ENCODE data around the gene SPATA32. TPM values are rescaled to one million over a fixed set of nuclear protein-coding genes. Genes with fewer than 3 reads are reported as not detected.
A peak's percentile ranks its signal among the peaks of the same experiment; 100 is the strongest.

Gene SPATA32
- polyA plus RNA-seq, 2 of the 4 experiments (the other 2 are of a cell fraction): 0.05 to 0.21 TPM

GRCh38 chr17:45292696-45293412 is 31.0 kb upstream of the SPATA32 start:
- Histone ChIP-seq H3K27ac (peak overlapping the region; percentile 90 to 92), H3K4me3 (0 out of 3 replicates have a peak overlapping the region, but pooled peaks have one; percentile 8), H3K9me3 (no peaks in the 10 kb centered on the region), H3K4me2 (peak overlapping the region; percentile 77), H3K4me1 (peaks cover 86% of the 10 kb centered on the region)
- TF ChIP-seq, protein P1, sequence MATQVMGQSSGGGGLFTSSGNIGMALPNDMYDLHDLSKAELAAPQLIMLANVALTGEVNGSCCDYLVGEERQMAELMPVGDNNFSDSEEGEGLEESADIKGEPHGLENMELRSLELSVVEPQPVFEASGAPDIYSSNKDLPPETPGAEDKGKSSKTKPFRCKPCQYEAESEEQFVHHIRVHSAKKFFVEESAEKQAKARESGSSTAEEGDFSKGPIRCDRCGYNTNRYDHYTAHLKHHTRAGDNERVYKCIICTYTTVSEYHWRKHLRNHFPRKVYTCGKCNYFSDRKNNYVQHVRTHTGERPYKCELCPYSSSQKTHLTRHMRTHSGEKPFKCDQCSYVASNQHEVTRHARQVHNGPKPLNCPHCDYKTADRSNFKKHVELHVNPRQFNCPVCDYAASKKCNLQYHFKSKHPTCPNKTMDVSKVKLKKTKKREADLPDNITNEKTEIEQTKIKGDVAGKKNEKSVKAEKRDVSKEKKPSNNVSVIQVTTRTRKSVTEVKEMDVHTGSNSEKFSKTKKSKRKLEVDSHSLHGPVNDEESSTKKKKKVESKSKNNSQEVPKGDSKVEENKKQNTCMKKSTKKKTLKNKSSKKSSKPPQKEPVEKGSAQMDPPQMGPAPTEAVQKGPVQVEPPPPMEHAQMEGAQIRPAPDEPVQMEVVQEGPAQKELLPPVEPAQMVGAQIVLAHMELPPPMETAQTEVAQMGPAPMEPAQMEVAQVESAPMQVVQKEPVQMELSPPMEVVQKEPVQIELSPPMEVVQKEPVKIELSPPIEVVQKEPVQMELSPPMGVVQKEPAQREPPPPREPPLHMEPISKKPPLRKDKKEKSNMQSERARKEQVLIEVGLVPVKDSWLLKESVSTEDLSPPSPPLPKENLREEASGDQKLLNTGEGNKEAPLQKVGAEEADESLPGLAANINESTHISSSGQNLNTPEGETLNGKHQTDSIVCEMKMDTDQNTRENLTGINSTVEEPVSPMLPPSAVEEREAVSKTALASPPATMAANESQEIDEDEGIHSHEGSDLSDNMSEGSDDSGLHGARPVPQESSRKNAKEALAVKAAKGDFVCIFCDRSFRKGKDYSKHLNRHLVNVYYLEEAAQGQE (IDR thresholded peaks at IDR 0.05): 0 out of 2 replicates have a peak, but pooled peaks have one; percentile 10
- TF ChIP-seq EHF (CRISPR knock-in tag; IDR thresholded peaks at IDR 0.05) (0 out of 2 replicates have a peak, but pooled peaks have one; percentile 51), HOXA7 (CRISPR knock-in tag; IDR thresholded peaks at IDR 0.05) (0 out of 2 replicates have a peak, but pooled peaks have one; percentile 20), FOSB (CRISPR knock-in tag; IDR thresholded peaks at IDR 0.05) (no peak), ZSCAN20 (CRISPR knock-in tag; IDR thresholded peaks at IDR 0.05) (no peak), ZC3H11A (IDR thresholded peaks at IDR 0.05) (no peak; the same call in 1 of the 2 replicates)
- TF ChIP-seq, protein P2, sequence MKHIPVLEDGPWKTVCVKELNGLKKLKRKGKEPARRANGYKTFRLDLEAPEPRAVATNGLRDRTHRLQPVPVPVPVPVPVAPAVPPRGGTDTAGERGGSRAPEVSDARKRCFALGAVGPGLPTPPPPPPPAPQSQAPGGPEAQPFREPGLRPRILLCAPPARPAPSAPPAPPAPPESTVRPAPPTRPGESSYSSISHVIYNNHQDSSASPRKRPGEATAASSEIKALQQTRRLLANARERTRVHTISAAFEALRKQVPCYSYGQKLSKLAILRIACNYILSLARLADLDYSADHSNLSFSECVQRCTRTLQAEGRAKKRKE (CRISPR knock-in tag; IDR thresholded peaks at IDR 0.05; ENCODE audit: low read depth): peak; percentile 63; the same call in 1 of the 2 replicates
- CTCF ChIA-PET: interaction anchor here (0.9 to 34.8 kb wide), 27 partner anchors 8 to 158 kb away, joined by 3 to 1120 read pairs (median 7); partner anchors contain the start of genes ACBD4, HEXIM1 and MAP3K14
- DNase-seq (ENCODE audit: low read depth in 1 of 2, low spot score in 1 of 2): no peak
- FAIRE-seq: no peak
- ATAC-seq: peak in 1 of 2 experiments; percentile 19; a peak in 3 of 6 replicates
- 65% methylated on average over 12 of the region's 12 CpGs for WGBS (ENCODE audit: missing lambda C conversion rate)
- POLR2A ChIA-PET: interaction anchor here (0.7 to 3.7 kb wide), 8 partner anchors 9 to 78 kb away, joined by 3 to 26 read pairs (median 5); partner anchors contain the start of gene MAP3K14

GRCh38 chr17:45291171-45291805 is 29.4 kb upstream of the SPATA32 start:
- Histone ChIP-seq H3K4me2 (peak overlapping the region; percentile 77), H3K4me3 (no peak overlapping the region), H3K9me3 (no peaks in the 10 kb centered on the region), H3K4me1 (peaks cover 74% of the 10 kb centered on the region), H3K27ac (peak overlapping the region; percentile 90 to 92)
- DNase-seq (ENCODE audit: low read depth in 1 of 2, low spot score in 1 of 2) (no peak), FAIRE-seq (peak; percentile 51), ATAC-seq (no peak)
- ChIA-PET POLR2A (interaction anchor here (3.7 kb wide), 1 partner anchor 80 kb away, joined by 26 read pairs; no protein-coding TSS in a partner anchor), CTCF (interaction anchor here (0.8 to 34.8 kb wide), 13 partner anchors 7 to 142 kb away, joined by 3 to 1120 read pairs (median 9); partner anchors contain the start of genes HEXIM1 and MAP3K14)
- no peak for TF ChIP-seq NPAS2 (CRISPR knock-in tag; IDR thresholded peaks at IDR 0.05; ENCODE audit: borderline replicate concordance)
- no peak for TF ChIP-seq HOXA7 (CRISPR knock-in tag; IDR thresholded peaks at IDR 0.05)
- TF ChIP-seq EP300 (IDR thresholded peaks at IDR 0.05): no peak
- TF ChIP-seq JUN (IDR thresholded peaks at IDR 0.05): no peak
- no peak for TF ChIP-seq SREBF2 (IDR thresholded peaks at IDR 0.05)
- TF ChIP-seq, protein P2 (CRISPR knock-in tag; IDR thresholded peaks at IDR 0.05; ENCODE audit: low read depth): no peak
- TF ChIP-seq EHF (CRISPR knock-in tag; IDR thresholded peaks at IDR 0.05): no peak
- TF ChIP-seq HES2 (IDR thresholded peaks at IDR 0.05): no peak
- TF ChIP-seq PBX3 (IDR thresholded peaks at IDR 0.05): no peak
- no peak for TF ChIP-seq BHLHE40 (IDR thresholded peaks at IDR 0.05; ENCODE audit: low read depth, low read length)
- no peak for TF ChIP-seq CTCF (IDR thresholded peaks at IDR 0.05)
- no peak for TF ChIP-seq MAZ (IDR thresholded peaks at IDR 0.05; ENCODE audit: borderline replicate concordance, low read depth, low read length)
- no peak for TF ChIP-seq SMC3 (IDR thresholded peaks at IDR 0.05)
- TF ChIP-seq CHD2 (IDR thresholded peaks at IDR 0.05; ENCODE audit: low read length, partially characterized antibody): no peak
- TF ChIP-seq HEYL (CRISPR knock-in tag; IDR thresholded peaks at IDR 0.05): no peak
- no peak for TF ChIP-seq MAFK (IDR thresholded peaks at IDR 0.05; ENCODE audit: partially characterized antibody)
- TF ChIP-seq, protein P3, sequence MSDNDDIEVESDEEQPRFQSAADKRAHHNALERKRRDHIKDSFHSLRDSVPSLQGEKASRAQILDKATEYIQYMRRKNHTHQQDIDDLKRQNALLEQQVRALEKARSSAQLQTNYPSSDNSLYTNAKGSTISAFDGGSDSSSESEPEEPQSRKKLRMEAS (IDR thresholded peaks at IDR 0.05): no peak
- no peak for TF ChIP-seq NR3C1 (IDR thresholded peaks at IDR 0.05)
- no peak for TF ChIP-seq FOXS1 (CRISPR knock-in tag; IDR thresholded peaks at IDR 0.05)
- 86% methylated on average over 5 of the region's 5 CpGs for WGBS (ENCODE audit: missing lambda C conversion rate)
